Nucleus accumbens (tissue), 56 donors: ENCODE measurements around the gene SACM1L.
"Not testable (repeated sequence)": the region's sequence is repeated elsewhere in the genome, so short reads cannot be mapped to it uniquely, and the experiment has no call there.

Experiments used
- DNase-seq, 56 donors: peaks; one replicate each; lab custom pipeline; 2025; lab: John Stamatoyannopoulos, UW

Gene SACM1L

GRCh38 chr3:45665101-45665572 lies 24.1 kb upstream of the SACM1L start:
- DNase-seq, result peak in 3 of 56 donors; percentile 6 to 11 (median 6)

- DNase-seq, result peak in 20 of 56 donors; percentile 4 to 59 (median 16)
Observed at GRCh38 chr3:45666757-45667431, 22.3 kb upstream of the SACM1L start.

- DNase-seq, result no peak
Observed at GRCh38 chr3:45667569-45667934, 21.6 kb upstream of the SACM1L start.

- no peak for DNase-seq
Observed at GRCh38 chr3:45670436-45670835, 18.8 kb upstream of the SACM1L start.

- DNase-seq, result no peak
Observed at GRCh38 chr3:45670991-45671390, 18.2 kb upstream of the SACM1L start.

GRCh38 chr3:45673273-45673672 lies 15.9 kb upstream of the SACM1L start:
- no peak for DNase-seq

- DNase-seq, result no peak
Observed at GRCh38 chr3:45676325-45677032, 12.7 kb upstream of the SACM1L start.

GRCh38 chr3:45677033-45677446 lies 12.2 kb upstream of the SACM1L start:
- DNase-seq, result no peak

GRCh38 chr3:45677841-45678240 lies 11.4 kb upstream of the SACM1L start:
- no peak for DNase-seq

GRCh38 chr3:45679805-45680204 lies 9.4 kb upstream of the SACM1L start:
- DNase-seq, result no peak

- no peak for DNase-seq
Observed at GRCh38 chr3:45681221-45681620, 8.0 kb upstream of the SACM1L start.

- no peak for DNase-seq
Observed at GRCh38 chr3:45681846-45682245, 7.3 kb upstream of the SACM1L start.

GRCh38 chr3:45682311-45682710 lies 6.9 kb upstream of the SACM1L start:
- DNase-seq, result no peak

GRCh38 chr3:45682786-45683185 lies 6.4 kb upstream of the SACM1L start:
- DNase-seq, result no peak

GRCh38 chr3:45683417-45684326 lies 5.5 kb upstream of the SACM1L start:
- no peak for DNase-seq

- no peak for DNase-seq
Observed at GRCh38 chr3:45684327-45684892, 4.8 kb upstream of the SACM1L start.

- DNase-seq, result not testable (repeated sequence)
Observed at GRCh38 chr3:45685722-45686121, 3.5 kb upstream of the SACM1L start.

- no peak for DNase-seq
Observed at GRCh38 chr3:45686850-45687249, 2.3 kb upstream of the SACM1L start.

- DNase-seq, result no peak
Observed at GRCh38 chr3:45687828-45688193, 1.4 kb upstream of the SACM1L start.

- peak in 31 of 56 donors; percentile 14 to 76 (median 46) for DNase-seq
Observed at GRCh38 chr3:45688194-45688881, 858 bp upstream of the SACM1L start.
